HPDE6-E6E7 (cell line): ENCODE measurements around the gene TMEM37.

ENCODE experiments used
- DNase-seq: peaks from one replicate; pipeline ENCODE4 v3.0.0; 2011; ENCODE audit warnings: missing footprints; ENCODE audit errors: extremely low spot score

The TMEM37 gene

DNA sequence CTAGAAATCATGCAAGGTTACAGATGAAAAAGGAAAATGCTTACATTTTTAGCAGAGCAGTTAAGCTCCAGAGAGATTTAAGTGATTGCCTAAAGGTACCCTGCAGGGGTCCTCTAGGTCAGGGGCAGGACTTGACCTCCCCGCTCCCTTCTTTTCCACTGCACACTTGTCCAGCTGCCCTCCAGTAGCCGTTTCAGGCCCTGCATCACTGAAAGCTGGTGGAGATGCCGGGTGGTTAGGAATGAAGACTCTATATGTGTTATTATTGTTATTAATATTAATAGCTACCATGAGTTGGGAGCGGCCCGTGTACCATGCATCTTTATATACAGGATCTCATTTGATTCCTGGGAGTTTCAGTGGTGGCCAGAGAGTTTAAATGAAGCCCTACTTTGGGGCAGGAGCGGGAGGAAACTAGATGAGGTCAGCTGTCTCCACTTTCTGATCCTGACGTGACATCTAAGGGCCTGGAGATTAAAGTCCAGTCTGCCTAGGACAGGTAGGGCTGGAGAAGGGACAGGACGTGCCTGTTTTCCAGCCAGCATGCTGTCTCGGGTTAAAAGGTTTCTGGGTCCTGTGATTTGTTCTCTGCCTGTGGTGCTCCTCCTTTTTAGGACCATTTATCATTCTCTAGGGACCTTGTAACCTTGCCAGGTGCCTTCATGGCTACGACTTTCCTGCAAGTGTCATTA lies 2.1 kb downstream of the TMEM37 start:
- DNase-seq = no peak

DNA sequence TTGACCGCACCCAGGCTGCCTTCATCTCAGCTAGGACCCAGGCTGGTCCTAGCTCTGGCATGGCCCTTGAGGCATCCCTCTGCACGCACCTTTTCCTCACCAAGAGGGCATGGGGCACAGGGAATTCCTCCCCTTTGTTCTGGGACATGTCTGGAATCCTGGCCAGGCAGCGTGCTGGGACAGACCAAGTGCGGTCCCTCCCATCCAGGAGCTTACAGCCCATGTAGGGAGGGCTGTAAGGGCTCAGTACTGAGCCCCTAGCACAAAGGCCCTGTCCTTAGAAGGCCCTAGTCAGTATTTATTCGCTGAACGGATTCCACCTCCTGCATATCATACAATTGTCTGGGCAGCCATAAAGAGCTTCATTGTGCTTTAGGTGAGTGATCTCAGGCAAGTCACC lies 3.0 kb downstream of the TMEM37 start:
- DNase-seq = no peak

DNA sequence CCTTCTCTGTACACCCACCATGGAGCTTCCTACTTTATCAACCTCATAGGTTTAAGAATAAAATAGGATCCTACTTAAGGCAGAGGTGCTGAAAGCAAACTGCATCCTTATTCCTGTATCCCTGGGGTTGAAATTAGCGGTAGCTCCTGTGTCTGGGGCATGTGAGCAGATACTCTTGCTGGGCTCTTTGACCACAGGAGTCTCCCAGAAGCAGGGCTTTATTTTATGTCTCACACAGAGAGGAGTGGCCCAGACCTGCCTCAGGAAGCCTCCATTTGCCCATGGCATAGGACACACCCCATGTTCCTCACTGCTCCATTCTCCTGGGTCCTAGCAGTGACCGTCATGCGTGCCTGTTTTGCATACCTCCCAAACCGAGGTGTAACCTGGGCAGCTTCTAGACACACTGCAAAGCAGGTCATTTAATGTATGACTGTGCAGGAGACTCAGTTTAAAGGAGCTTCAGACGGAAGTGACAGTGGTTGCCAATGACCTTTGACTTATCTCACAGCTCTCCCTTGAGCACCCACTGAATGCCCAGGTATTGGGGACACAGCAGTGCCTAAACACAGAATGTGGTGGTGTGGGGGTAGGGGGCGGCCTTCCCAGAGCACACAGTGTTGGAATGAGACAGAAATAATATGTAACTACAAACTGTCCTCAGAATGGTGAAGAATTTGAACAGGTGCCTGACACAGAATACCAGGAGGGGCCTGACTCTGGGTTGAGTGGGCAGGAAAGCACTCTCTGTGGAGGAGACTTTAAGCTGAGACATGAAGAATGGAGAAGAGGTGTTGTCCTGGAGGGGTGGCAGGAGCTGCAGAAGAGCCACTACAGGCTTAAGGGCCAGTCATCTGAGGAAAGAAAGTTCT lies 3.7 kb downstream of the TMEM37 start:
- no peak for DNase-seq

DNA sequence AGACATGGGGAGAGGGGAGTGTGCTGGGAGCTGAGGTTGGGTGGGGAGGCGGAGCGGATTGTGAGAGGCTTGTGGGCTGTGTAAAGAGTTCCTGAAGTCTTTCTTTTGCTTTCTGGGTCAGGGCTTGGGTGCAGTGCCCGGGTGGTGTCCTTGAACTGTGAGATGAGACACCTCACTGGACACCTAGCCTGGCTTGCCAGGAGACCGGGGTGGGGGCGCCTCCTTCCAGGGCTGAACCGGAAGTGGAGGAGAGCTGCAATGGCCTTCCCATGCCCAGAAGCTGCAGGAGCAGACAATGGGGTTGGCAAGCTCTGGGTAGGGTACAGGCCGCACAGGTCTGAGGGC lies 4.3 kb downstream of the TMEM37 start:
- no peak for DNase-seq

DNA sequence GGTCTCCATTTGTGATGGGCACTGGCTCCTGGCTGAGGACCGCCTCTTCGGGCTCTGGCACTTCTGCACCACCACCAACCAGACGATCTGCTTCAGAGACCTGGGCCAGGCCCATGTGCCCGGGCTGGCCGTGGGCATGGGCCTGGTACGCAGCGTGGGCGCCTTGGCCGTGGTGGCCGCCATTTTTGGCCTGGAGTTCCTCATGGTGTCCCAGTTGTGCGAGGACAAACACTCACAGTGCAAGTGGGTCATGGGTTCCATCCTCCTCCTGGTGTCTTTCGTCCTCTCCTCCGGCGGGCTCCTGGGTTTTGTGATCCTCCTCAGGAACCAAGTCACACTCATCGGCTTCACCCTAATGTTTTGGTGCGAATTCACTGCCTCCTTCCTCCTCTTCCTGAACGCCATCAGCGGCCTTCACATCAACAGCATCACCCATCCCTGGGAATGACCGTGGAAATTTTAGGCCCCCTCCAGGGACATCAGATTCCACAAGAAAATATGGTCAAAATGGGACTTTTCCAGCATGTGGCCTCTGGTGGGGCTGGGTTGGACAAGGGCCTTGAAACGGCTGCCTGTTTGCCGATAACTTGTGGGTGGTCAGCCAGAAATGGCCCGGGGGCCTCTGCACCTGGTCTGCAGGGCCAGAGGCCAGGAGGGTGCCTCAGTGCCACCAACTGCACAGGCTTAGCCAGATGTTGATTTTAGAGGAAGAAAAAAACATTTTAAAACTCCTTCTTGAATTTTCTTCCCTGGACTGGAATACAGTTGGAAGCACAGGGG lies 5.5 kb downstream of the TMEM37 start:
- no peak for DNase-seq

DNA sequence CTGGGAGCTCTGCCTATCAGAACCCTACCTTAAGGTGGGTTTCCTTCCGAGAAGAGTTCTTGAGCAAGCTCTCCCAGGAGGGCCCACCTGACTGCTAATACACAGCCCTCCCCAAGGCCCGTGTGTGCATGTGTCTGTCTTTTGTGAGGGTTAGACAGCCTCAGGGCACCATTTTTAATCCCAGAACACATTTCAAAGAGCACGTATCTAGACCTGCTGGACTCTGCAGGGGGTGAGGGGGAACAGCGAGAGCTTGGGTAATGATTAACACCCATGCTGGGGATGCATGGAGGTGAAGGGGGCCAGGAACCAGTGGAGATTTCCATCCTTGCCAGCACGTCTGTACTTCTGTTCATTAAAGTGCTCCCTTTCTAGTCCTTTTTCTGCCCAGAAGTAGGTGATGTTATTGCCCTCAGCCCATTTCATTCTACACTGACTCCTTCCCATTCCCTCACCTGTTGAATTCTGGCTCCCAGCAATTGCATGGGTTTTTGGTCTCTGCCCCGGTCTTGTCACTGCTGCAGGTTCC lies 6.5 kb downstream of the TMEM37 start:
- no peak for DNase-seq

DNA sequence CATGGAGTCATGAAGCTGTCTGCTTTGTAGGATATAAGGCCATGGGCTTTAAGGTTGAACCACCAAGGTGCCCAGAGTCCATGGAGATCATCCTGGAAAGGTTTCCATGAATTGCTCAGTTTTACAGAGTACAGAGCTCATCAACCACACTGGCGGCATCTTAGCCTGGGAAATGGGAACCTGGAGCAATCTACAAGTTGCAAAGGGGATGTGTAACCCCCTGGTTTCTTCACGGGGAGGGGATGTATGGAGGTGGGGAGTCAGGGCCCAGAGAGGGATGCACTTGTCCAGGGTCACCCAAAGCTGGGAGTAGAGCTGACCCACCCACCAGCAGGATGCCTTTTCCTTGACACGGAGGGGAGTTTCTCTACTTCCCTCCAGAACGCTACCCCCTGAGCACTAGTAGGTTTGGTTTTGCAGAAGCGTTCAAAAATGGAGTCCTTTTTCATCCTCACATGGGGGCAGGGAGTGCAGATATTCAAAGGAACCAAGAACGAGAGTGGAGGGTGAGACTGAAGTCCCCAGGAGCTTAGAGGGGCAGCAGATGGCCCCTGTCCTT lies 7.2 kb downstream of the TMEM37 start:
- no peak for DNase-seq

DNA sequence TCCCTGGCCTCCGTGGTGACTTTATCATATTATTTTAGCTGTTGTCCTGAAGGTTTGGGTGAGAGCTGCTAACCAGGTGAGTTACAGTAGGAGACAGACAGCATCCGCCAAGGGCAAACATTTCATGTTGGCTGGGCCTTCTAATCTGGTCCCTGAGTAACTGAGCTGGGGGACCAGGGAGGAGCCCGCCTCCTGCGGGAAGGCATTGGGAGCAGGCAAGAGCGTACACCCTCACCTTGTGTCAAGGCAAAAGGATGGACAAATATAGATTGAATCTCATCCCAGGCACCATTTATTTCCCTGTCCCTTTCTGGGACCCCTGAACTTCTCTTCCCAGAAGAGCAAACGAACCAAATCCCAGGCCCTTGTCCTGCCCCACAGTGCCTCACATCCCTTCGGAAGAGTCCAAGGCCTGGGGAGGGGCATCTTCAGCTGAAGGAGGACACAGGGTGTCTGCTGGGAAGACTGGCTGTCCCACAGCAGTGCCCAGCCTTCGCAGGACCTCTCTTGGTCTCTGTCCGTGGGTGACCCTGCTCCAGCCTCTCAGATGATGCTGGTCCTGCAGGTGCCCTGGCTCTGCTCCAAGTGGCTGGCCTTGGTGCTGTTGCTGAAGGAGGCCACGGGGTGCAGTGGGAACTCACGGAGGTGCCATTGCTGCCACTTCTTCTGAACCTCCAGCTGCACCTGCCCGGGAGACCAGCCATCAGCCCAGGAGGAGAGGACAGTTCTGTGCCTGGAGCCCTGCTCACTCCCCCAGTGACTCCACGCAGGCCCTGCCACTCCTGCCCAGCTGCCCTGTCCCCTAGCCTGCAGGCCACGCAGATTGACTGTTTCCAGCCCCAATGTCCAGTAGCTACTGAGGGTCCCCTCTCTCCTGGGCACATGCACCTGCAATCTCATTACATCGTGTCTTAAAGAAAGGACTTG lies 8.2 kb downstream of the TMEM37 start:
- no peak for DNase-seq

DNA sequence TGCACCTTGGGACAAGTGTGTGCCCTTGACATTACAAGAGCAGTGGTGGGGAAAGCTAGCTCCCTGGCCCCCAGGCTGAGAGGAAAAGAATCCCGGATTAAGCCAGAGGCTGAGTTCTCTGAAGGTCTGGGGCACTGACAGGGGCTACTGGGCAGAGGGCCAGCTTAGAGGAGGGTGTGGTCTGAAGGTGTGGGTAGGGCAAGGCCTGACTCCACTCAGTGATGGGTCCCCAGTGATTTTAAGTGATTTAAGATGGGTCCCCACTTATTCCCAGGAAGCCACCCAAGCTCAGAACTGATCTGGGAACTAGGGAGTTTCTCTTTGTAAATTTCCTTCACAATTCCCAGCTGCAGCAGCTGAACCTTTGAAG lies 8.8 kb downstream of the TMEM37 start:
- no peak for DNase-seq

DNA sequence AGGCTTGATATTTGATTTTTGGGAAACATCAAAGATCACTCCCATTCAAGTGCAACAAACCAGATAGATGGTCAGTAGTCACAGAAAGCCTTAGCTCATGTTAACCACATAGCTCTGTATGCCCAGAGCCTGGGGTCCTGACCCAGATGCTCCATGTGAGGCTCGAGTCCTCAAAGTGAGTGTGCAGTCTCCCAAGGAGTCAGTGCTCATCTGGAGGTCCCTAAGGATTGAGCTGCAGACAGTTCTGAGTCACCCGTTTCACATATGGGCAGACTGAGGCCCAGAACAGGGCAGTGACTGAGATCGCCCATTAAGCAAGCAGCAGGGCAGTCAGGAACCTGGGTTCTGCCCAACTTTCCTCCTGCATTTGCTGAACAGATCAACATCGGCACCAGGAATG lies 9.2 kb downstream of the TMEM37 start:
- DNase-seq = no peak

DNA sequence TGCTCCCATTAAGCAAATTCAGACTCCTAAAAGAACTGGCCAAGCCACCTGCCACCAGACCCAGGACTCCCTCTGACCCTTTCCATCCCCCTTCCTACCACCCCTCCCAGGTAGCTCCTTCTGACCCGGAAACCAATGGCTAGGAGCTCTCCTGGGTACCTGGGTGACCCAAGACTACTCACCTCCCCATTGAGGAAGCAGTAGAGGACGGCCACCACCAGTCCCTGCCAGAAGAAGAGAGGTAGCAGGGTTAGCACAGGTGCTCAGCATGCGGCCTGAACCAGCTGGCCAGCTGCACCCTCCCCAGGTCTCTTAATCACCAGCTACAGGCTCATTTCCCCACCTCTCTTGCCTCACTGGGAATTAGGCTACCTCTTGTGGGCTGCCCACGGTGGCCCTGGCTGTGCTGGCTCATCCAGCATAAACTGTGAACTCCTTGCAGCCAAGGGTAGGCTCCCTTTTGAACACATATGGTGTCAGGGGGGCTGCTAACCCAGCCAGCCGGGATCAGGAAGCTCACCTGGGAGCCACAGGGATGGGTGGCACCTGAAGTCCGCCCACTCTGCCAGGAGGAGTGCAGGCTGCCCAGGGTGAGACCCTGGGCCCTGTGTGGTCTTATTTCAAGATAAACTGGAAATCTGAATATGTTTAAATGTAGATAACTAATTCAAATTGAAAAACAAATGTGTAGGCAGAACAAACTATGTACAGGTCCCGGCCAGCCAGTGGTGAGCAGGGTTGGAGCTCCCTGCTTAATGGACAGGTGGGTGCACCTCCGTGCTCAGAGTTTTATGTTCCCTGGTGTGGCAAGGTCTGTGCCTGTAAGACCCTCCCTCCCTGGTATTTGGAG lies 9.9 kb downstream of the TMEM37 start:
- DNase-seq = no peak

DNA sequence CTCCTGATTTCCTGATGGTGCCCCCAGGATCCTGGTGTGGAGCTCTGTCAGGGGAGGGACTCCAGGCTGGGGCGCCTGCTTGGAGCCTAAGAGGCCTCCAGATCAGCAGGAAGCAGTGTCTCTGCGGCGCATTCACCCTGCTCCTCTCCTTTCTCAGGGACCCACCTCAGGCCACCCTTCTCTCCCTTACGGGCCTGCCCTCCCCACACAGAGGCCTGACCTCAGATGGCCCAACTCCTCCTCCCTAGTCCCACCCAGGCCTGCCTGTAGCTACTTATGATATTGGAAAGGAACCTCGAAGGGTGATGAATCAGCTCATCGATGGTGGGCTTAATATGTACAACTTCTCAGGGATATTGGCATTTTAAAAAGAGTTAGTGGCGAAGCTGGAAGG lies 10.6 kb downstream of the TMEM37 start:
- no peak for DNase-seq

DNA sequence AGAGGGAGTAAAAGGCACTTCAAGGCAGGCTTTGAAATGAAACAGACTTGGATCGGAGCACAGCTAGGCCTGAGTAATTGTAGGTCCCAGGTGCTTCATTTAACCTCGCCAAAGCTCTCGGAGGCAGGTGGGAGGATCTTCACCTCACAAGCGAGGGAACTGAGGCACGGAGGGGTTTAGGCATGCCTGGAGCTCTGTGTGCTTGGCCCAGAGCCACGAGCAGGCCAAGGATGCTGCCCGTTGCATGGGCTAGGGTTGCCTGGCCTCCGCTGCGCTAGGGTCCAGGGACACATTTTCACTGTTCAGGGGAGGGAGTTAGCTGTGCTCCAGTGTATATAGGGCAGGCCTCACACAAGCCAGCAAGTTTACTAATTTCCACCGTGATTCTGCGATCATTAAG lies 11.2 kb downstream of the TMEM37 start:
- DNase-seq = no peak

DNA sequence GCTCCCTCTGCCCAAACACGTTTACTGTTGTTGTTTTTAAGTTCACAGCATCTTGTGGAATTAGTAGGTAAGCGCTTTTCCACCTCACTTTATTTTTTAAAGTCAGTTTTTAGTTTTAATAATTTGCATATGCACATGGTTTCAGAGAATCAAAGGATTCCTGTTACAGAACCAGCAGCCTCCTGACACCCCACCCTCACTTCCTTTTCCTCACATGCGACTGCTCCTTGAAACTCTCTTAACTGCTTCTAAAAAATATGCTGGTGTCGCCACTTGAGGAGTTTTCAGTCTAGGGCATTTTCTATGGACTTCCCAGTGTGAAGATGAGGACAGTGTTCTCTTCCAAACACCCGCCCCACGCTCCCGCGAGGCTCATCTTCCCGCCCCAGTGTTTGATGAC lies 14.4 kb downstream of the TMEM37 start:
- no peak for DNase-seq

DNA sequence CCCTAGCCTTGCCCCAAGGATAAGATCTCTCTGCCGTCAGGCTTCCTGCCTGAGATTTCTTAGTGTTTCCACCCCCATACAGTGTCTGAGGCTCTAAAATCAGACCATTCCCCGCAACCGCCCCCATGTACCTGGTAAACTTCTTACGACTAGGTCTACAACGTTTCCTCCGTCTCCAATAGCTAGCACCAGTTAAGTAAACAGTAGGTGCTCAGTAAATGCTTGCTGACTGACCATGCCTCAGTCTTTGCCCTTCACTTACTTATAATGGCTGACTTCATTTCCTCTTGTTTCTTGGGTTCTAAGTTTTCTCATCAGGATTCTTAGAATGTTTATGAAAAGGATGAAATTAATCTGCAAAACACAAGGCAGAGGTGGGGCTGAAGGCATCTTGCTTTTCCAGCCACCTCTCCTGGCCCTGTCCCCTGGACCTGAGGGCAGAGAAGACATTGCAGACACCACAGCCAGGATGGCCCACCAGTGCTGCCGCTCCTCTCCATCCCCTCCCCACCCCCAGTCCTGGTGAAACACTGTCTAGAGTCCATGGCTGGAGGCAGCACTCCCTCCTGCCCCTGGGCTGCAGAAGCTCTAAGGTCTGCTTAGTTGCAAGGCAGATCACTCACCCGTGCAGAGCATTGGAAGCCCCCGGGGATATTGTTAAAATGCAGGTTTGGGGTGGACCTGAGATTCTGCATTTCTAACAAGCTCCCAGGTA lies 16.9 kb downstream of the TMEM37 start:
- no peak for DNase-seq

DNA sequence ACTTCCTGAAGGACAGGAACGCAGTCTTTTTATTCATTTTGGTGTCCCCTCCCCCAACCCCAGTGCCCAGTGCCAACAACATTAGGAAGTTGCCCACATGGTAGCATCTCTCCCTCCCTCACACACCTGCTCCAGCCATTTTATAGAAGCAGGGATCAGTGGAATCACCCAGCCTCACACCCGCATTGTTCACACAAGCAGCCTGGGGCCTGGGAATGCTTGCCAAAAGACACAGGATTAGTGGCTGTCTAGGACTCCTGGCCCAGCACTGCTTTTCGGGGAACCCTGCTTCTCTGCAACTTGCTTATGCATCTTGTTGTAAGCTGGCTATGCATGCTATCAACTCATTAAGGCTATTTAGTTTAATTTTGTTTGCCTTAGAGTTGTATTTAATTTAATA lies 17.9 kb downstream of the TMEM37 start:
- DNase-seq = no peak

DNA sequence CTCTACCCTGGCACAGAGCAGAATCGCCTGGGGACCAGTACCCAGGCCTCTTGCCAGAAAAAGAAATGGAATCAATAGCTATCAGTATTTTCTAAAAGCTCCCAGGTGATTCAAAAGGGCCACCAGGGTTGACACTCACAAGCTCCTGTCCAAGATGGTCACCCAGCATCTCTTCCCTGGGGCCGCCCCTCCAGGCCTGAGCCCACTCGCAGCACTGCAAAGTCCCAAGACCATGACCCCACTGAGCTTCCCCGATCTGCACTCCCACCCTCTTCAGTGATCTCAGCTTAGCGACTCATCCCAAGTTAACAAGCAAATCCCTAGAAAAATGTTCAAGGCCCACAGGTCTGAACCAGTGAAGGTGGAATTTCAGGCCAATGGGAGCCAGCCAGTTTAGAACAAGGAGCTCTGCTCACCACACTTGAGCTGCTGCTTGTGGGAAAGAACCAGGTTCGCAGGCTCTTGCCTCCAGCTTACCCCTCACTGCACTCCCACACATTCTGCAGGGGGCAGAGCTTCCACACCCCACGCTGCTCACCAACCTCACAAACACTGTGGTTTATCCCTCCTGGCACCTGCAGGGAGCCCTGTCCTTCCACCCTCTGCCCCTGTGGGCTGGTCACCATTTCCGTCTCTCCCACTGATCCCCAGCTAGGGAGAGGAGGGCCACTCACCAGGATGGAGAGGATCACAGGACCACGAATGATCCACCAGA lies 19.8 kb downstream of the TMEM37 start:
- DNase-seq = no peak

DNA sequence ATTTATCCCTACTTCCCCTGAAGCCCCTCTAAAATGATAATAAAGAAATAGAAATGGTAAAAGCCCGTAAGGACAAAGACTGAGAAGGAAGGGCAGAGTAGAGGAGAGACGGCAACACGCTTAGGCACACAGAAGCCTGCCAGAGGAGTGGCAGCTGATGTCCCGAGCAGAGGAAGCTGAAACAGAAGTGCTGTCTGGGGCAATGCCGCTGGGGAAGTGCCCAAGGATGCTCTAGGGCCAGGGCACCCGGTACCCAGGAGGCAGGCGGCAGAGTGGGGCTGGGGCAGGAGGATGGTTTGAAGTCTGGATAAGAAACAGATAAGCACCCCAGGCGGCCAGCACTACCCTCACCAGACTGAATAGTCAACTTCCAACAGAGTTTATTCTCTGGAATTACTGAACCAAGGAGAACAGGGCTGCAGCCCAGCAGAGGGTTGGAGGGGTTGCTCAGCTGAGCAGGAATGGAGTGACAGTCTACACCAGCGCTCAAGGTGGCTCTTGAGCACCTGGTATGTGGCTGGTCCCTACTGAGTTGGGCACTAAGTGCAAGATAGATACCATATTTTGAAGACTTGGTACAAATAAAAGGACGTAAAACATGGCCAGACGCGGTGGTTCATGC lies 22.4 kb downstream of the TMEM37 start:
- DNase-seq = no peak
